ENCODE results near the gene SETDB2.

Gene SETDB2, protein sequence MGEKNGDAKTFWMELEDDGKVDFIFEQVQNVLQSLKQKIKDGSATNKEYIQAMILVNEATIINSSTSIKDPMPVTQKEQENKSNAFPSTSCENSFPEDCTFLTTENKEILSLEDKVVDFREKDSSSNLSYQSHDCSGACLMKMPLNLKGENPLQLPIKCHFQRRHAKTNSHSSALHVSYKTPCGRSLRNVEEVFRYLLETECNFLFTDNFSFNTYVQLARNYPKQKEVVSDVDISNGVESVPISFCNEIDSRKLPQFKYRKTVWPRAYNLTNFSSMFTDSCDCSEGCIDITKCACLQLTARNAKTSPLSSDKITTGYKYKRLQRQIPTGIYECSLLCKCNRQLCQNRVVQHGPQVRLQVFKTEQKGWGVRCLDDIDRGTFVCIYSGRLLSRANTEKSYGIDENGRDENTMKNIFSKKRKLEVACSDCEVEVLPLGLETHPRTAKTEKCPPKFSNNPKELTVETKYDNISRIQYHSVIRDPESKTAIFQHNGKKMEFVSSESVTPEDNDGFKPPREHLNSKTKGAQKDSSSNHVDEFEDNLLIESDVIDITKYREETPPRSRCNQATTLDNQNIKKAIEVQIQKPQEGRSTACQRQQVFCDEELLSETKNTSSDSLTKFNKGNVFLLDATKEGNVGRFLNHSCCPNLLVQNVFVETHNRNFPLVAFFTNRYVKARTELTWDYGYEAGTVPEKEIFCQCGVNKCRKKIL

DNA sequence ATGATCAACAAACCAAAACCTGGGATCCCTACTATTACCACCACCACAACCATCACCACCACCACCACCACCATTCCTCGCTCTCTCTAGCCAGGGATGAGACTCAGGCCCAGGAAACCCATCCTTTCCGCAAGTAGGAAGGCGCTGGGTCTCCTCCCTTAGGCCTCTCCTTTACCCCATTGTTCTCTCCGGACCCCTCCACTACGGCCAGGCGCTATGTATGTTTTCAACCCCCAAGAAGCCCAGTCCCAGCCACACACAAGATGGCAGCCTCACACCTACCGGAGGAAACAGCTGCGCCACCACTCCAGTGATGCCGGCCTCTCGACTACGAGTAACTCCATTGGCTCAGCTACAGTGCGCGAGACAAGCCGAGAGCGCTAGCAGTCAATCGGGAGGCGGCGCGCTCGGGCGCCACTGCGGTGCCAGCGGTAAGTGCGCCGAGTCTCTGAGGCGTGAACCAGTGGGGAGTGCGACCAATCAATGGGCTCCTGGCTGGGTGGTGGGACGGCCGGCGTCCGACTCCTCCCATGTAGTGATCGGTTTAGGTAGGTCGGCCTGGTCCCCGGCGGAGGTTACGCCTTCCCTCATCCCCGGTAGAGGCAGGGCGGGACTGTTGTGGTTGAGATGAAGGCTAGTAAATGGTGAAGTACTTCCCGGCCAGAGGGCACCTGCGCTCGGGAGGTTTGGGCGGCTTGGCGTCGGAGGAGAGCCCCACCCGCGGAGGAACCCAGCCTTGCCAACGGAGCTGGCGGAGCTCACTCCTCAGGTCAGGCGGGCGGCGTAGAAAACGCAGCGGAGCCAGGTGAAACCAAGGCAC, at the start of gene SETDB2, which contains the start of gene CAB39L:
Gene SETDB2 (plus strand): TSS at position 571 of the 820 bp plus-strand sequence. CDS start 7,620 bp downstream, outside the sequence.
Gene CAB39L (minus strand): TSS at position 361 of the 820 bp plus-strand sequence. CDS start 61,154 bp downstream, outside the sequence.
- peak; percentile 99 for FAIRE-seq

DNA sequence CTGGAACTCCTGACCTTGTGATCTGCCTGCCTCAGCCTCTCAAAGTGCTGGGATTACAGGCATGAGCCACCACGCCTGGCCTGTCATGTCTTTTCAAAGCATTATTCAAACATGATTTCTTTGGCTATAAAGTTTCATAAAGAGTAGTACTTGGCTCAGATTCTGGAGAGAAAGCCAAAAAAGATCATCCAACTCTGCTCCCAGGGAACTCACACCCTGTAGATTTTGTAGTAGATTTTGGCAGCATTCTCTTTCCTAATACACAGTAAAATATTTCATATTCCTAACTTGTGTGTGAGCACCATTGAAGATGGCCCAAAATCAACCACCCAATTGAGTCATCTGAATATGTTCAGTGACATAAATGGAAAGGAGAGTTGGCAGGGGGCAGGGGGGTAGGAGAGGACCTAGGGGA, 48.6 kb upstream of the SETDB2 start:
- FAIRE-seq, result no peak

DNA sequence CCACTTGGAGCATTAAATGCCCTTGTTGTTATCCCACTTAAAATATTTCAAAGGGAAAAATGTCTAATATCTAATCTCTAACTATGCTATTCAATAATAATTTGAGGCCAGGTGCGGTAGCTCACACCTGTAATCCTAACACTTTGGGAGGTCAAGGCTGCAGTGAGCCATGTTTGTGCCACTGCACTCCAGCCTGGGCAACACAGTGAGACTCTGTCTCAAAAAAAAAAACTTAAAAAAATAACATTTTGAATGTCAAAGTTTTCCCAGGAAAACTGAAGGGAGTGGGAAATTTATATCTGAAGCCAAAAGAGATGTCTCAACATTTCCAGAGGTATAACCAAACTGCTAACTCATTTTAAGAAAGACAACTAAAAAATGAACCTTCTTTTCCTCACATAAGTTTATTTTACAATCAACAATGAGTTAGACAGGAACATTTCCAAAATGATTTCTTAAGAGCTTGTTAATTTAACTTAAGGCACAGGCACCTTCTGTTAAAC, 48.1 kb upstream of the SETDB2 start:
- FAIRE-seq, result peak; percentile 17

DNA sequence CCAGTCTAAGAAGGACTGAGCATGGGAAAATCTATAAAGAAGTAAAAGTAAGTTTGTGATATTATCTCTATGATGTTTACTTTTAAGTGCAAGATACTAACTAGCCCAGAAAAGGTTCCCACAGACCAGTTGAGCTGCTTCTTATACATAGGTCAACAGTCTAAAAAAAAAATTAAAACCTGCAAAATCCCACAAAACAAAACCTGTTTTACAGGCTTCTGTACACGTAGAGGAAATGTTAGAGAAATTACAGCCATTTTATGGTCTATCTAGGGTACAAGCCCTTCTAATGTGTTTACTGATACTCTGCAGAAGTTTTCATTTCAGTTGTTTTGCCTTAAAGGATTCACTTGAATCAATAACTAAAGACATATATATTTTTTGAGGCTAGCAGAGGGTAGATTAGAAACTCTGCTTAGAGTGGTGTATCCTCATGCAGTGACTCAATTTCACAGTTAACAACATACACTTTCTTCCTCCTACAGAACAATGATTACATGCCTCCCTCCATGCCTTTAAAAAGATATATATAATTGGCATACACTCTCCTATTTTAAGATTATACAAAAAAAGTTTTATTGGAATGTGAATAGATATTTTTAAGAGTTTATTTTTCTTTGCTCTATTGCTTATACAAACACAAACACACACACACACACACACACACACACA, 44.1 kb upstream of the SETDB2 start:
- no peak for FAIRE-seq

DNA sequence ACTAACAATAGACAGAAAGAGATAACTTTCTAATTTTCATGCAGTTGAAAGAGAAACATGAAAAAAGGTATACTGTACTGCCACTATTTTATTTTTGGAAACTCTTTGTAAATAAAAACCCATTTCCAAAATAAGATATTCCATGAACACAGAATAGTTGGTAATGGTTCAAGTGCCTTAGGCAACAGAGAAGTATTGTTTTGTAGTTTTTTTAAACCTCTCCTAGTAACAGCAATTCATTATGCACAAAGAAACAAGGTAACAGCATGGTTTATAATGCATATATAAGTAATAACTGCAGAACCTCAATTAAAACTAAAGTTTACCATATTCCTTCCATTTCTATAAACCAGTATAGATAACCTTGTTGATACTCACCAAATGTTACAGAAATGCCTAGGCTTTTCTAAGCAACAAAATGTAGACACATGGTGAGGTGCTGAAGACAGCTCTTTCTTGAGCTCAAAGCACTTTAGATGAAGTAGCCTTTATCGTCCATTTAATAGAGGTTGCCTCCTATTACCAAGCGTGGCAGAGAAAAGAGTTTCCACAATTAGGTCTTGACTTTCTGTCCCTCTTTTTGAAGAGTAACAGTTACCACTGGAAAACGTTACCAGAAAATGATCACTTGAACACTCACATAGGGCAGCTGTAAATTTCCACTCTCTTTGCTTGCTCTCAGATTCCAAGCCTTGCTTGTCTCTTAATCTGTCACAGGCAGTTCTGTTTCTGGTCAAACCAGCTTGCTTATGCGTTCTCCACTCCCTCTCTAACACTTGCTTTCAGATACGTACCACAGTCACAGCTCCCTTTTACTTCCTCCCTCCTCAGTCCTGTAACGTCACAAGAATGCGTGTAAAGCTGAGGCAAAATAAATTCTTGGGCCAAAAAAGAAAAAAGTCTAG, 43.1 kb upstream of the SETDB2 start:
- peak; percentile 8 for FAIRE-seq

DNA sequence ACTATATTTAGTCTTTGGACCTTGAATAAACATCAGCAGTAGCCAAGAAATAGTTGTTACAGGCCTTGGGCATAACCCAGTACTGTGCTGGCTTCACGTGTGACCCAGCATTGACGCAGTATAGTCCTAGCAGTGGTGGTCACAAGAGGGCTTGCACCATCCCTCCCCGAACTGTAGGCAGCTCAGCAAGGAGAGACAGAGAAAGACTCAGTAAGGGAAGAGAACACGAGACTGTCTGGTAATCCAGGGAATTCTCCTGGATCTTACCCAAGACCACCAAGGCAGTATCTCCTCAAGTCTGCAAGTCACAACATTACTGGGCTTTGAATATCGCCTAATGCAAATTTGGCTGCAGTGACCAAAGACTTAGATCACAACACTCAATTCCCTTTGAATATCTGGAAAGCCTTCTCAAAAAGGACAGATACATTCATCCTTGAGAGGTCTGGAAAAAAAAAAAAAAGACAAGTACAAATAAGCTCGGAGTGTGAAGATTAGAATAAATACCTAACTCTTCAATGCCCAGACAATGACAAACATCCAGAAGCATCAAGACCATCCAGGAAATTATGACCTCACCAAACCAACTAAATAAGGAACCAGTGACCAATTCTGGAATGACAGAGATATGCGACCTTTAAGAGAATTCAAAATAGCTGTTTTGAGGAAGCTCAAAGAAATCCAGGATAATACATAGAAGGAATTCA, 39.9 kb upstream of the SETDB2 start:
- no peak for FAIRE-seq

DNA sequence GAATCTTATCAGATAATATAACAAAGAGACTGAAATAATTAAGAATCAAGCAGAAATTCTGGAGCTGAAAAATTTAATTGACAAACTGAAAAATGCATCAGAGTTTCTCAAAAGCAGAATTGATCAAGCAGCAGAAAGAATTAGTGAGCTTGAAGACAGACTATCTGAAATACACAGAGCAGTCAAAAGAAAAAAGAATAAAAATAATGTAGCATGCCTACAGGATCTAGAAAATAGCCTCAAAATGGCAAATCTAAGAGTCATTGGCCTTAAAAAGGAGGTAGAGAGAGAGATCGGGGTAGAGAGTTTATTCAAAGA, 39.4 kb upstream of the SETDB2 start:
- FAIRE-seq, result no peak

DNA sequence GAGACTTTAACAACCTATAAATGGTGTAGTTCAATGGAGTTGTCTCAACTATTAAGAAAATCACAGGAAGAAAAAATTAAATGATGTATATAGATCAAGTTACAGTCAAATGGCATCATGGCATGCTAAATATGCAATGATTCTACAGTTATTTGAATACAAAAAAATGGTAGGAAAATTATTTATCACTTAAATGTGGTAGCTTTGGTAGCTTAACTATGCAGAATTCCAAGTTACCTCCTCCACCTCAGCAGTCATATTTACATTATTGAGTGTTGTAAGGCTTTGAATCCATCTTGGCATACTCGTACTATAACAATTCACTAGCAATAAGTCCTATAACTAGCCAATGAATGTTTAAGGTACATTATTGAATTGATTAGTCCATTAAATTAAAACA, 37.0 kb upstream of the SETDB2 start:
- no peak for FAIRE-seq

DNA sequence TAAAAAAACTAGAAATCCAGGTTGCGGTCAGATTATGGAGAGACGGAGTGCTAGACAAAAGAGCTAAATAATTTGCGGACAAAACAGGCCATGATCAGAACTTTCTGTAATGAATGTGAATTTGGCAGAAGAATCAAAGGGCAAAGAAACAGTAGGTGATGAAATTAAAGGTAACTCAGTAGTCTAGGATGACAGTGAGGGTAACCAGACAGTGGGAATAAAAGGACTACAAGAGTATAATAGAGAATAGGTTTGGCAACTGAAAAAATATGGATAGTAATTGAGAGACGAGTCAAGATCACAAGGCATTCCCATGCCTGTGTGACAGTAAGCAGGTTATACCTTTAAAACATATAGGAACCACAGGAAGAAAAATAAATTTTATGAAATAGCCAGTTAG, 36.1 kb upstream of the SETDB2 start:
- FAIRE-seq, result no peak

DNA sequence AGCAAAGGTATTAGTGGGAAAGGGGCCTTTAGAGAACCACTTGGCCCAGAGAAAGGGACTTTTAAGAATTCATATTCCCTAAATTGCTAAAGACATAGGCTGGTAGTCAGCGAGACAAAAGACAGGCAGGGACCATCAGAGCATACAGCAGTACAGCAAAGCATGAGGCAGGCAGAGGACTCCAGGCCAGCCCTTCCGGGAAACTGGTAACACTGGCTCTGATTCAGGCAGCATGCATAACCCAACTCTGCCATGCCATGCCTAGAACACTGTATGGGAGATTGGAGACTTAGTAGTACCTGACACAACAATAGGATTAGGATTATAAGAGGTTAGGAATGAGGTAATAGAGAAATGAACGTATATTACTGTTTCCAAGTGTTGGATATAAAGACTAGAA, 35.1 kb upstream of the SETDB2 start:
- FAIRE-seq, result no peak

DNA sequence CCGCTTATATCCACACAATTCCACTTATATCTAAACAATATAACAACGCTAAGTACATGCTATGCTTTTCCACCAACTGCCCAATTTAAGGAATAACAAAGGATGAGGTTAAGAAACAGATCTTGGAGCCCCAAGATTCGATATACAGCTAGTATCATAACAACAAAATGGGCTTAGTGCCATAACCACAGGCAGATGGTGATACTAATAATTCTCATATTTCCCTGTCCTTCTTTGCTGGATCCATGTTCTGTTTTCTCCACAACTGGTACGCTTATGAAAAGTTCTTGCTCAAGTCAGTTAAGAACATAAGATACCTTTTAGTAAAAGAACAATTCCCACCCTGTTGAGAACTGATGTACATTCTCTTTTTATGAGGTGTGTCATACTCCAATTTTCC, 34.1 kb upstream of the SETDB2 start:
- no peak for FAIRE-seq

DNA sequence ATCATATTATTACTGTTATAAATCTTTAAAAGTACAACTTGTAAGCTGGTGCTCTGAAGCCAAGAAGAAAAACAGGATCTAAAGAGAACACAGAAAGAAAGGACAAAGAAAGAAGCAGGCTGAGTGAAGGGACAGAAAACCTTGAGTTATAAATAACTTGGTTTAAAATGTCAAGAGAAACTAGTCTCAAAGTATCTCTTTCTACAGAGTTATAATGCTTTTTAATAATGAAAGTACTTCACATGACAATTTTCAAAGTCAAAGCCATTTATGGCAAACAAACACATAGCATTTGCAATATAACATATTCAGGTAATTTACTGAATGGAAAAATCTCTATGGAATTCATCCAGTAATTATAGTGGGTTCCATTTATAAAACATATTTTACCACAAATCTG, 33.6 kb upstream of the SETDB2 start:
- peak; percentile 47 for FAIRE-seq

DNA sequence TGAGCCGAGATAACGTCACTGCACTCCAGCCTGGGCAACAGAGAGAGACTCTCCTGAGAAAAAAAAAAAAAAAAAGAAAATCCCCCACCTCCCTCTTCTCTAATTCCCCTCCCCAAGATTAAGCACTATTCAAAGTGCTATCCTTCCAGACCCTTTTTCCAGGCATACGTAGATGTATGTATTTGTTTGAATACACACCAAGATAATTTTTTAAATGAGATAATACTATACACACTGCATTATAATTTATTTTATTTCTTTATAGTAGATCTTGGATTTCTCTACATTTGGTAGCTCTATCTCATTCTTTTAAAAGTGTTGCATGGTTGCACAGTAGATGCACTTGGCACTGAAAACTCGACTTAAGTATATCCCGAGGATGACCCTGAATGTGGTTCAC, 32.7 kb upstream of the SETDB2 start:
- no peak for FAIRE-seq

DNA sequence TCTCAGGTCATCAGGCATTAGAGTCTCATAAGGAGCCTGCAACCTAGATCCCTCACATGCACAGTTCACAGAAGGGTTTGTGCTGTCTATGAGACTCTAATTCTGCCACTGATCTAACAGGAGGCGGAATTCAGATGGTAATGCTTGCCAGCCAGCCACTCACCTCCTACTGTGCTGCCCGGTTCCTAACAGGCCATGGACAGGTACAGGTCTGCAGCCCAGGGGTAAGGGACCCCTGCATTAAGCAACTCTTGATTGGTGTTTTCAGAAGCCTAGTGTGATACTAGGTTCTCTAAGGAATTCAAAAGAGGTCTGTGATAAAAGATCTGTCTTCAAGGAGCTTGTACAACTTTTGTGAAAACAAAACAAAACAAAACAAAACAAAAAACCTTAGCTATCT, 31.3 kb upstream of the SETDB2 start:
- no peak for FAIRE-seq

DNA sequence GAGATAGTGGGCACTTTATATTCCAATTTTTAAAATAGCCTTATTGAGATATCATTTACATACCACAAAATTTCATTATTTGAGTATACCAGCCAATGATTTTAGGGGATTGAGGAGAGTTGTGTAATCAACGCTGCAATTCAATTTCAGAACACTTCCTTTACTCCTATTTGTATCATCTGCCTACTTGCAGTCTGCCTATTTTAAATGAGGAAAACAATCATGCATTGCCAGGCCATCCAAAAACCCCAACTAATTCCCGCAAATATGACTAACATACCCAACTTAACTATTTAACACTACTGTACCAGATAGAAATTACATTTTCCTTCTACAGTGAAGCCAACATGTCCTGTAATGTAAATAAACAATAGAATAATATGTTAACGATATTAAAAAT, 26.9 kb upstream of the SETDB2 start:
- no peak for FAIRE-seq

DNA sequence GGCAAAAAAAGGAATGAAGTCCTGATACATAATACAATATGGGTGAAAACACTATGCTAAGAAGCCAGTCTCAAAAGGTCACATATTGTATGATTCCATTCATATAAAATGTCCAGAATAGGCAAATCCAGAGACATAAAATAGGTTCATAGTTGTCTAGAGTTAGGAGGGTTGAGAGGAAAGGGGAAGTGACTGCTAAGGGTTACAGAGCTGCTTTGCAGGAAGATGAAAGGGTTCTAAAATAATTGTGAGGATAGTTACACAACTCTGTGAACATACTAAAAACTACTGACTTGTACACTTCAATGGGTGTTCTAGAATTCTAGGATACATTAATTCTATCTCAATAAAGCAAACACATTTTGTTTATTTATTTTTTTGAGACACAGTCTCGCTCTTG, 25.9 kb upstream of the SETDB2 start:
- FAIRE-seq, result no peak

DNA sequence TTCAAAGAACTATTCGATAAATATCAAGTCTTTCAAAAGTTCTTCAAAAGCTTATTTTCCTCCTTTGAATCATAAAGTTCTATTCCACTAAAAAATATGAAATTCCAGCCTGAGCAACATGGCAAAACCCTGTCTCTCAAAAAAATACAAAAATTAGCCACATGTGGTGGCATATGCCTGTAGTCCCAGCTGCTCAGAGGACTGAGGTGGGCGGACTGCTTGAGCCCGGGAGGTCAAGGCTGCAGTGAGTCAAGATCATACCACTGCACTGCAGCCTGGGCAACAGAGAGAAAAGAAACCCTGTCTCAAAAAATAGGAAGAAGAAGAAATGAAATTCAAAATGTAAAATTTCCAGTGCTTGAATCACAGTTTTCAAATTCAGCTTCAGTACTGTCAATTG, 24.8 kb upstream of the SETDB2 start:
- FAIRE-seq, result no peak

DNA sequence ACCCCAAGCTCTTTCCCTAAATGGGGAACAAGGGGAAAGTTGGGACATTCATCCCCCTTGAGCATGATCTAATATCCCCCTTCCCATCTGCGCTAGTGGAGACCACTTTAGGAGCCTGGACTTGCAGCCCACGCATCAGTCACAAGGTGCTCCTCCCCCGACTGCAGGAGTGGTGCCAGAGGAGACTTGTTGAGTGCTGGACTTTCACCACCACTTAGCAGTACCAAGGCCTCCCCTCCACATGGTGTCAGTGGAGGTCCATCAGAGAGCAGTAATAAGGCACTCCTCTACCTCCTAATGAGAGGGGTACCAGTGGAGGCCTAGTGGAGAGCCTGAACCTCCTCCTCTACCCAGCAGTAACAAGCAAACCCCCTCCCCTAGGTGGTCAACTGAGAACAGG, 22.7 kb upstream of the SETDB2 start:
- FAIRE-seq, result no peak

DNA sequence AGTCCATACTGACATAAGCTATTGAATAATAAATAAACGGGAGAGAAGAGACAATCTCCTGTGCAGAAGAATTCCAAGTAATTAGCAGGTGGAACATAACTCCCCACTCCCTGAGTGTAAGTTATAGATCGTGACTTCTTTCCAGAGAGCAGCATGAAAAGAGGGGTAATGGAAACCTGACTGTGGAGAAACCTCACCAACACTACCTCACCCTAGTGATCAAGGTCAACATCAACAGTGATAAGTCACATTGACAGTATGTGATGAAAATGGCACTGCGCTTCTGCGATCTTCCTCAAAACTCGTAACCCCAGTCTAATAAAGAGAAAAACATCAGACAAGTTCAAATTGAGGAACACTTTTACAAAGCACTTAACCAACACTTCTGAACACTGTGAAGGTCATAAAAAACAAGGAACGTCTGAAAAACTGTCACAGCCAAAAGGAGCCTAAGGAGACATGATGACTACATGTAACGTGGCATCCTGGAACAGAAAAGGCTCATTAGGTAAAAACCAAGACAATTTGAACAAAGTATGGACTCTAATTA, 20.0 kb upstream of the SETDB2 start:
- FAIRE-seq, result no peak

DNA sequence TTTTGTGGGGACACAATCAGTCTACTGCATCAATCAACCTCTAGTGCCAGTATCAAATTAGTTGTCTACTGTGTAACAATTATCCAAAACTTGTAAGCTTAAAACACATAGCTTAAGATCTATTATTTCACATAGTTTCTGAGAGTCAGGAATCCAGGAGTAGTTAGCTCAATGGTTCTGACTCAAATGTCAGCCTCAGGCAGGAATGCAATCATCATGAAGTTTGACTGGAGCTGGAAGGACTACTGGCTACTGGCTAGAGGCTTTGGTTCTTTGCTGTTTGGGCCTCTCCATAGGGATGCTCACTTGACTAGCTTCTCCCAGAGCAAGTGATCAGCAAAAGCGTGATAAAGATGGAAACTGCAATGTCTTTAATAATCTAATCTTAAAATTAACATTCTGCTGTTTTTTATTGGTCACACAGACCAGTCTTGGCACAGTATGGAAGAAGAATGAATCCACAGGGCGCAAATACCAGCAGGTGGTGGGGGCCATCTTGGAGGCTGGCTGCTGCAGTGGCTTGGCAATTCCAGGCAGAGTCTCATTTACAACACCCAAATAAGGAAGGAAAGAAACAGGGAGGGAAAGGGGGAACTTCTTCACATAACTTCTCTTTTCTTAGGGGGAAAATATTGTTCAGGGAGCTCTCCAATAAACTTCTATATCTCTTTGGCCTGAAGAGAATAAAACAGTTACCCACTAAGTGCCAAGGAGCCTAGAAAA, 15.9 kb upstream of the SETDB2 start:
- FAIRE-seq, result no peak

Data from G401.6 (cell line).